ENCODE data around the gene MTA3. TPM values are rescaled to one million over a fixed set of nuclear protein-coding genes. Genes with fewer than 3 reads are reported as not detected.
A peak's percentile ranks its signal among the peaks of the same experiment; 100 is the strongest.

The MTA3 gene
- total and polyA plus RNA-seq, 9 of the 15 experiments (the other 6 are each of a cell fraction or from before 2014, with no cell fraction given): 12.4 to 39.6 (median 23.5) TPM

GRCh38 chr2:42802150-42802549, 233.7 kb downstream of the MTA3 start:
- Histone ChIP-seq H3K4me1 (replicated peaks in 1 of 2; ENCODE audit: control insufficient read depth in 2 of 2, insufficient read depth in 2 of 2, low read length in 2 of 2) (no peaks in the 10 kb centered on the region; a peak in 1 of 5 replicates), H3K79me2 (ENCODE audit: control insufficient read depth, insufficient read depth, low read length) (no peaks in the 10 kb centered on the region), H3K9ac (ENCODE audit: insufficient read depth in 1 of 2, low read depth in 2 of 2, low read length in 2 of 2) (no peak overlapping the region), H3K9me3 (replicated peaks; ENCODE audit: control insufficient read depth, insufficient read depth, low read depth, low read length) (no peaks in the 10 kb centered on the region), H3K36me3 (ENCODE audit: control insufficient read depth, insufficient read depth, low read length) (no peaks in the 10 kb centered on the region), H3K27me3 (ENCODE audit: control insufficient read depth in 2 of 2, insufficient read depth in 2 of 2, low read length in 2 of 2) (peaks cover 4 to 17% of the 10 kb centered on the region in 2 experiments; a peak in 2 of 5 replicates), H2AFZ (ENCODE audit: low read depth, low read length) (no peak overlapping the region), H3K4me3 (no peak overlapping the region), H3K27ac (ENCODE audit: extremely low read depth, low read depth, low read length) (no peak overlapping the region), H4K20me1 (replicated peaks; ENCODE audit: control insufficient read depth, insufficient read depth, low read length) (no peaks in the 10 kb centered on the region), H3K4me2 (ENCODE audit: insufficient read depth, low read length) (no peak overlapping the region), H3K9me1 (ENCODE audit: control insufficient read depth, insufficient read depth, low read length) (no peaks in the 10 kb centered on the region)
- in situ Hi-C loops (cut with MboI): no loop called here
- no TSS peak for BruUV-seq (replicated peaks)
- ATAC-seq (no peak), DNase-seq (ENCODE audit: extremely low read depth in 1 of 4, low spot score in 3 of 4) (no peak), FAIRE-seq (no peak)
- 5% methylated on average over 6 of the region's 6 CpGs for WGBS (ENCODE audit: insufficient coverage, low coverage, missing lambda C conversion rate)
- ChIA-PET CTCF (ENCODE audit: low intra/inter-chr PET ratio) (no interaction called here), POLR2A (no interaction called here)
- intact Hi-C loops (cut with micrococcal nuclease): no loop called here
- no peak for TF ChIP-seq ZNF431 (CRISPR knock-in tag; IDR thresholded peaks at IDR 0.05)
- no peak for TF ChIP-seq GABPB1 (CRISPR knock-in tag; IDR thresholded peaks at IDR 0.05)
- TF ChIP-seq, protein P1, sequence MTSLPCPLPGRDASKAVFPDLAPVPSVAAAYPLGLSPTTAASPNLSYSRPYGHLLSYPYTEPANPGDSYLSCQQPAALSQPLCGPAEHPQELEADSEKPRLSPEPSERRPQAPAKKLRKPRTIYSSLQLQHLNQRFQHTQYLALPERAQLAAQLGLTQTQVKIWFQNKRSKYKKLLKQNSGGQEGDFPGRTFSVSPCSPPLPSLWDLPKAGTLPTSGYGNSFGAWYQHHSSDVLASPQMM (CRISPR knock-in tag; IDR thresholded peaks at IDR 0.05): no peak
- no peak for TF ChIP-seq RAD51 (IDR thresholded peaks at IDR 0.05; ENCODE audit: borderline replicate concordance, low read depth)
- peak; percentile 65; the same call in 1 of the 2 replicates for TF ChIP-seq ZNF384 (IDR thresholded peaks at IDR 0.05; ENCODE audit: low read depth, low read length)
- no peak for TF ChIP-seq CBX2 (IDR thresholded peaks at IDR 0.05; ENCODE audit: insufficient read depth, low read length, poor library complexity, severe bottlenecking)

- H2AFZ ChIP-seq (ENCODE audit: low read depth, low read length): no peak overlapping the region
- POLR2A ChIA-PET: no interaction called here
- 5% methylated on average over 3 of the region's 3 CpGs for whole genome bisulfite sequencing (ENCODE audit: insufficient coverage, low coverage, missing lambda C conversion rate)
These were observed 235.9 kb downstream of the MTA3 start for GRCh38 chr2:42804338-42804737.

More at GRCh38 chr2:42804338-42804737, 235.9 kb downstream of the MTA3 start:
- no peak for DNase-seq (ENCODE audit: extremely low read depth in 1 of 4, low spot score in 3 of 4)
- TF ChIP-seq TAF7 (tag; IDR thresholded peaks at IDR 0.05) (no peak), ZNF764 (CRISPR knock-in tag; IDR thresholded peaks at IDR 0.05; ENCODE audit: low read depth) (no peak), ZNF212 (CRISPR knock-in tag; IDR thresholded peaks at IDR 0.05) (no peak), CEBPG (CRISPR knock-in tag; IDR thresholded peaks at IDR 0.05) (no peak), CEBPG (tag; conservative IDR thresholded peaks at IDR 0.05 in 1 of 2, IDR thresholded peaks at IDR 0.05 in 1 of 2) (peak; percentile 23 to 37; a peak in 2 of 4 replicates), CCNT2 (IDR thresholded peaks at IDR 0.05; ENCODE audit: borderline replicate concordance, extremely low read depth, insufficient read length, low read depth, low read length) (no peak), PHF20 (IDR thresholded peaks at IDR 0.05; ENCODE audit: partially characterized antibody) (no peak), CEBPB (tag; IDR thresholded peaks at IDR 0.05) (peak; percentile 71; the same call in 1 of the 2 replicates)
- no peaks in the 10 kb centered on the region for H4K20me1 ChIP-seq (replicated peaks; ENCODE audit: control insufficient read depth, insufficient read depth, low read length)
- H3K9me1 ChIP-seq (ENCODE audit: control insufficient read depth, insufficient read depth, low read length): no peaks in the 10 kb centered on the region
- intact Hi-C loops (cut with micrococcal nuclease) (no loop called here), in situ Hi-C loops (cut with MboI) (no loop called here)
- no peak overlapping the region for H3K4me3 ChIP-seq
- BruUV-seq (replicated peaks): no TSS peak
- no peaks in the 10 kb centered on the region for H3K36me3 ChIP-seq (ENCODE audit: control insufficient read depth, insufficient read depth, low read length)
- H3K4me1 ChIP-seq (replicated peaks in 1 of 2; ENCODE audit: control insufficient read depth in 2 of 2, insufficient read depth in 2 of 2, low read length in 2 of 2): peaks cover 4% of the 10 kb centered on the region in 2 experiments; a peak in 3 of 5 replicates
- H3K9me3 ChIP-seq (replicated peaks; ENCODE audit: control insufficient read depth, insufficient read depth, low read depth, low read length): no peaks in the 10 kb centered on the region
- no peaks in the 10 kb centered on the region for H3K79me2 ChIP-seq (ENCODE audit: control insufficient read depth, insufficient read depth, low read length)
- no peak for FAIRE-seq
- CTCF ChIA-PET (ENCODE audit: low intra/inter-chr PET ratio): no interaction called here
- no peak overlapping the region for H3K27ac ChIP-seq (ENCODE audit: extremely low read depth, low read depth, low read length)
- no peak for ATAC-seq
- H3K27me3 ChIP-seq (ENCODE audit: control insufficient read depth in 2 of 2, insufficient read depth in 2 of 2, low read length in 2 of 2): peaks cover 4 to 17% of the 10 kb centered on the region in 2 experiments; a peak in 2 of 5 replicates
- no peak overlapping the region for H3K9ac ChIP-seq (ENCODE audit: insufficient read depth in 1 of 2, low read depth in 2 of 2, low read length in 2 of 2)
- no peak overlapping the region for H3K4me2 ChIP-seq (ENCODE audit: insufficient read depth, low read length)

Measured in K562 (cell line).